22Rv1 (cell line): Measurements from ENCODE around the gene SUMF1.

Experiments
- H3K27ac ChIP-seq: fragments of 450-650 bp; 2 replicates; pipeline ENCODE4 v1.5.1; 2017
- CTCF ChIP-seq: fragments of 450-650 bp; IDR thresholded peaks from 2 replicates; pipeline ENCODE4 v1.5.1; 2017; ENCODE audit warnings: mild to moderate bottlenecking
- ZFX ChIP-seq: fragments of 450-650 bp; IDR thresholded peaks from 2 replicates; pipeline ENCODE4 v1.6.1; 2017; ENCODE audit warnings: antibody characterized with exemption, borderline replicate concordance

The SUMF1 gene

GRCh38 chr3:4496087-4496452 lies 29.0 kb upstream of the SUMF1 start:
- no peak for TF ChIP-seq ZFX
- TF ChIP-seq CTCF: no peak
- H3K27ac ChIP-seq: no peak overlapping the region

- TF ChIP-seq ZFX: no peak
- no peak for TF ChIP-seq CTCF
- H3K27ac ChIP-seq: no peak overlapping the region
Observed at GRCh38 chr3:4495294-4496086, 28.4 kb upstream of the SUMF1 start.

- H3K27ac ChIP-seq: no peak overlapping the region
- TF ChIP-seq CTCF (no peak), ZFX (no peak)
Observed at GRCh38 chr3:4494895-4495264, 27.8 kb upstream of the SUMF1 start.

GRCh38 chr3:4493941-4494894 lies 27.1 kb upstream of the SUMF1 start:
- no peak overlapping the region for H3K27ac ChIP-seq
- no peak for TF ChIP-seq CTCF
- no peak for TF ChIP-seq ZFX

GRCh38 chr3:4493014-4493940 lies 26.2 kb upstream of the SUMF1 start, which contains the start of gene ITPR1:
TSS of gene ITPR1 (plus strand) at chr3:4493348. CDS start at chr3:4516492, 23,144 bp downstream.
- TF ChIP-seq ZFX (no peak), CTCF (no peak)
- H3K27ac ChIP-seq: 0 out of 2 replicates have a peak within 1 kb of the TSS, but pooled peaks have one; percentile 31

- 0 out of 2 replicates have a peak overlapping the region, but pooled peaks have one; percentile 31 for H3K27ac ChIP-seq
- TF ChIP-seq CTCF: 0 out of 2 replicates have a peak, but pooled peaks have one; percentile 14
- TF ChIP-seq ZFX: no peak
Observed at GRCh38 chr3:4492208-4493013, 25.3 kb upstream of the SUMF1 start.
